Mucosa of gallbladder (tissue), 1 donor: Measurements from ENCODE around the gene ZBTB7B. TPM values are rescaled to one million over a fixed set of nuclear protein-coding genes. Genes with fewer than 3 reads are reported as not detected.

Experiments
- DNase-seq: peaks from one replicate; pipeline ENCODE4 v3.0.0-alpha.2; 2020; ENCODE audit warnings: low spot score
- total RNA-seq: library from RNA; stranded (reverse); gene quantifications from one replicate; pipeline ENCODE4 v1.2.1, GENCODE V29; 2021
- donor health status: DM: no; HTN: no; CAD: no.

ZBTB7B gene
- total RNA-seq, 1 donor from 2014 or later, result 122 TPM

- DNase-seq, result no peak
Measured at GRCh38 chr1:155037851-155038441, 35.3 kb downstream of the ZBTB7B start.

- DNase-seq, result peak; percentile 63
Measured at GRCh38 chr1:155038602-155039307, 36.2 kb downstream of the ZBTB7B start.

- no peak for DNase-seq
Measured at GRCh38 chr1:155039308-155039669, 36.7 kb downstream of the ZBTB7B start.

GRCh38 chr1:155040358-155041093, 37.9 kb downstream of the ZBTB7B start:
- no peak for DNase-seq

GRCh38 chr1:155042789-155043188, 40.2 kb downstream of the ZBTB7B start:
- no peak for DNase-seq

- DNase-seq, result no peak
Measured at GRCh38 chr1:155043301-155043702, 40.7 kb downstream of the ZBTB7B start.

GRCh38 chr1:155043793-155044192, 41.2 kb downstream of the ZBTB7B start:
- DNase-seq, result no peak

- DNase-seq, result no peak
Measured at GRCh38 chr1:155044365-155044764, 41.8 kb downstream of the ZBTB7B start.

GRCh38 chr1:155044812-155045657, 42.4 kb downstream of the ZBTB7B start:
- DNase-seq, result peak; percentile 83

GRCh38 chr1:155048449-155049334, 46.1 kb downstream of the ZBTB7B start:
- no peak for DNase-seq

- DNase-seq, result no peak
Measured at GRCh38 chr1:155049651-155050559, 47.3 kb downstream of the ZBTB7B start.

- DNase-seq, result peak; percentile 84
Measured at GRCh38 chr1:155050560-155051341, 48.1 kb downstream of the ZBTB7B start, which contains the start of gene ADAM15. Gene ADAM15 (plus strand): TSS chr1:155051316. CDS start chr1:155051387, 71 bp downstream.

- no peak for DNase-seq
Measured at GRCh38 chr1:155051342-155051776, 48.8 kb downstream of the ZBTB7B start.

- peak; percentile 29 for DNase-seq
Measured at GRCh38 chr1:155051777-155052398, 49.3 kb downstream of the ZBTB7B start.

GRCh38 chr1:155052439-155053395, 50.1 kb downstream of the ZBTB7B start:
- DNase-seq, result no peak

- no peak for DNase-seq
Measured at GRCh38 chr1:155053531-155054105, 51.0 kb downstream of the ZBTB7B start.

GRCh38 chr1:155057104-155057503, 54.5 kb downstream of the ZBTB7B start:
- DNase-seq, result no peak
